Loucy (cell line): ENCODE measurements around the gene NHLRC4.

Source experiments
- CTCF ChIP-seq: fragments of 200-600 bp; sonication (generic); conservative IDR thresholded peaks from 2 replicates; pipeline ENCODE4 v1.5.1; 2014; ENCODE audit warnings: mild to moderate bottlenecking, antibody characterized with exemption, low read length
- EZH2phosphoT487 ChIP-seq: fragments of 200-600 bp; IDR thresholded peaks from 2 replicates; pipeline ENCODE4 v1.6.1; 2018; ENCODE audit warnings: antibody characterized with exemption, mild to moderate bottlenecking, moderate library complexity, borderline replicate concordance

DNA sequence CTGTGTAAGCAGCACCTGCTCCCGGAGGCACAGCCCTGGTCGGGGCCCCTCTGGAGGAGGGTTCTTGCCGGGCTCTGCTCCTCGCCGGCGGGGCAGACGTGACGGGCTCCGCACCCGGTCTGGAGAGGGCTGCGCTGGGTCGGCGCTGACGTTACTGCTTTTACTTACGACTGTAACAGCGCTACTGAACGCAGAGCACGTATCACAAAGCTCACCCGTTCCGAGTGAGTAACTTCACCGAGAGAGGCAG, 21.8 kb downstream of the NHLRC4 start:
- no peak for TF ChIP-seq CTCF
- no peak for TF ChIP-seq EZH2phosphoT487
